Measurements from ENCODE around the gene RFX4.

GRCh38 chr12:106791531-106791930 lies 208.7 kb downstream of the RFX4 start:
- TF ChIP-seq POLR2A (IDR thresholded peaks at IDR 0.05; ENCODE audit: low read length), result no peak
- no peak for TF ChIP-seq GATA1 (IDR thresholded peaks at IDR 0.05; ENCODE audit: low read depth, low read length)

Data from erythroblast (primary cell).